ENCODE data around the gene SLC25A1.

Gene SLC25A1

GRCh38 chr22:19194766-19195536 is 16.4 kb upstream of the SLC25A1 start:
- no peak for TF ChIP-seq CTCF (IDR thresholded peaks at IDR 0.05; ENCODE audit: insufficient read depth, low read length, poor library complexity, severe bottlenecking)
- H3K36me3 ChIP-seq (ENCODE audit: control insufficient read depth, insufficient read depth, low read length): no peaks in the 10 kb centered on the region
- no peaks in the 10 kb centered on the region for H3K27me3 ChIP-seq (replicated peaks; ENCODE audit: control insufficient read depth, insufficient read depth, low read length)
- DNase-seq (ENCODE audit: extremely low read depth, insufficient read length): no peak
- no peak overlapping the region for H3K4me3 ChIP-seq (replicated peaks; ENCODE audit: low read depth, low read length)

- no peak for DNase-seq (ENCODE audit: extremely low read depth, insufficient read length)
- TF ChIP-seq CTCF (IDR thresholded peaks at IDR 0.05; ENCODE audit: insufficient read depth, low read length, poor library complexity, severe bottlenecking): no peak
These were observed 15.3 kb upstream of the SLC25A1 start for GRCh38 chr22:19193879-19194278.

GRCh38 chr22:19187716-19188563 is 9.4 kb upstream of the SLC25A1 start:
- TF ChIP-seq CTCF (IDR thresholded peaks at IDR 0.05; ENCODE audit: insufficient read depth, low read length, poor library complexity, severe bottlenecking): no peak
- Histone ChIP-seq H3K36me3 (ENCODE audit: control insufficient read depth, insufficient read depth, low read length) (no peaks in the 10 kb centered on the region), H3K27me3 (replicated peaks; ENCODE audit: control insufficient read depth, insufficient read depth, low read length) (no peaks in the 10 kb centered on the region; the same call in 1 of the 2 replicates), H3K4me3 (replicated peaks; ENCODE audit: low read depth, low read length) (no peak overlapping the region)
- DNase-seq (ENCODE audit: extremely low read depth, insufficient read length): no peak

More at GRCh38 chr22:19193879-19194278, 15.3 kb upstream of the SLC25A1 start:
- H3K36me3 ChIP-seq (ENCODE audit: control insufficient read depth, insufficient read depth, low read length): no peaks in the 10 kb centered on the region
- no peak overlapping the region for H3K4me3 ChIP-seq (replicated peaks; ENCODE audit: low read depth, low read length)
- no peaks in the 10 kb centered on the region for H3K27me3 ChIP-seq (replicated peaks; ENCODE audit: control insufficient read depth, insufficient read depth, low read length)

GRCh38 chr22:19184276-19184997 is 5.9 kb upstream of the SLC25A1 start:
- DNase-seq (ENCODE audit: extremely low read depth, insufficient read length): no peak
- Histone ChIP-seq H3K36me3 (ENCODE audit: control insufficient read depth, insufficient read depth, low read length) (no peaks in the 10 kb centered on the region), H3K4me3 (replicated peaks; ENCODE audit: low read depth, low read length) (no peak overlapping the region), H3K27me3 (replicated peaks; ENCODE audit: control insufficient read depth, insufficient read depth, low read length) (no peaks in the 10 kb centered on the region; the same call in none of the 2 replicates)
- no peak for TF ChIP-seq CTCF (IDR thresholded peaks at IDR 0.05; ENCODE audit: insufficient read depth, low read length, poor library complexity, severe bottlenecking)

GRCh38 chr22:19183216-19183615 is 4.7 kb upstream of the SLC25A1 start:
- no peak for DNase-seq (ENCODE audit: extremely low read depth, insufficient read length)
- TF ChIP-seq CTCF (IDR thresholded peaks at IDR 0.05; ENCODE audit: insufficient read depth, low read length, poor library complexity, severe bottlenecking): no peak
- H3K4me3 ChIP-seq (replicated peaks; ENCODE audit: low read depth, low read length): no peak overlapping the region
- H3K27me3 ChIP-seq (replicated peaks; ENCODE audit: control insufficient read depth, insufficient read depth, low read length): no peaks in the 10 kb centered on the region; the same call in none of the 2 replicates
- H3K36me3 ChIP-seq (ENCODE audit: control insufficient read depth, insufficient read depth, low read length): no peaks in the 10 kb centered on the region

All from GM06990 (cell line).